ENCODE data around the gene TOP2A.

GRCh38 chr17:40346765-40347158, 70.9 kb downstream of the TOP2A start:
- TF ChIP-seq, protein P1, sequence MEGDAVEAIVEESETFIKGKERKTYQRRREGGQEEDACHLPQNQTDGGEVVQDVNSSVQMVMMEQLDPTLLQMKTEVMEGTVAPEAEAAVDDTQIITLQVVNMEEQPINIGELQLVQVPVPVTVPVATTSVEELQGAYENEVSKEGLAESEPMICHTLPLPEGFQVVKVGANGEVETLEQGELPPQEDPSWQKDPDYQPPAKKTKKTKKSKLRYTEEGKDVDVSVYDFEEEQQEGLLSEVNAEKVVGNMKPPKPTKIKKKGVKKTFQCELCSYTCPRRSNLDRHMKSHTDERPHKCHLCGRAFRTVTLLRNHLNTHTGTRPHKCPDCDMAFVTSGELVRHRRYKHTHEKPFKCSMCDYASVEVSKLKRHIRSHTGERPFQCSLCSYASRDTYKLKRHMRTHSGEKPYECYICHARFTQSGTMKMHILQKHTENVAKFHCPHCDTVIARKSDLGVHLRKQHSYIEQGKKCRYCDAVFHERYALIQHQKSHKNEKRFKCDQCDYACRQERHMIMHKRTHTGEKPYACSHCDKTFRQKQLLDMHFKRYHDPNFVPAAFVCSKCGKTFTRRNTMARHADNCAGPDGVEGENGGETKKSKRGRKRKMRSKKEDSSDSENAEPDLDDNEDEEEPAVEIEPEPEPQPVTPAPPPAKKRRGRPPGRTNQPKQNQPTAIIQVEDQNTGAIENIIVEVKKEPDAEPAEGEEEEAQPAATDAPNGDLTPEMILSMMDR (IDR thresholded peaks at IDR 0.05; ENCODE audit: borderline replicate concordance, extremely low read depth, low read length, poor library complexity, severe bottlenecking) = no peak
- no peak for TF ChIP-seq EZH2 (IDR thresholded peaks at IDR 0.05; ENCODE audit: borderline replicate concordance, low read depth, low read length, severe bottlenecking)

Data from DND-41 (cell line).